NCI-H146 treated with DMSO at 0.1 percent for 48 hours (cell line): ENCODE results near the gene TNRC18.
A peak's percentile ranks its signal among the peaks of the same experiment; 100 is the strongest.
"Not testable (repeated sequence)": the region's sequence is repeated elsewhere in the genome, so short reads cannot be mapped to it uniquely, and the experiment has no call there.

Source experiments
- DNase-seq: peaks from one replicate; lab custom pipeline; 2025; ENCODE audit not compliant: unreplicated experiment; lab: John Stamatoyannopoulos, UW

The TNRC18 gene

DNA sequence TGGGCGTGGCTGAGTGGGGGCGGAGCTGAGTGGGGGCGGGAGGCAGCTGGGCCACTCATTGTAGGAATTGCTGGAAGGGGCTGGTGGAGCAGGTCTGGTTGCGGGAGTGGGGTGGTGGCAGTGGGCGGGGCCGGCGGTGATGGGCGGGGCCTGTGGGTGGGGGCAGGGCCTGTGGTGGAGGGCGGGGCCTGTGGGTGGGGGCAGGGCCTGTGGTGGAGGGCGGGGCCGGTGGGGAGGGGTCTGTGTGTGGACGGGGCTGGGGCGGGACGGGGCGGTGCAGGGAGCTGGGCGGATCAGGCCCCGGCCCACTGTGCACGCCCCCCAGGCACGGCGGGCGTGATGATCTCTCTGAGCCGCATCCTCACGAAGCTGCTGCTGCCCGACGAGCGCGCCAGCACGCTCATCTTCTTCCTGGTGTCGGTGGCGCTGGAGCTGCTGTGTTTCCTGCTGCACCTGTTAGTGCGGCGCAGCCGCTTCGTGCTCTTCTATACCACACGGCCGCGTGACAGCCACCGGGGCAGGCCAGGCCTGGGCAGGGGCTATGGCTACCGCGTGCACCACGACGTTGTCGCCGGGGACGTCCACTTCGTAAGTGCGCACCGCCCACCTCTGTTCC, 126.9 kb downstream of the TNRC18 start:
- DNase-seq: peak; percentile 18

DNA sequence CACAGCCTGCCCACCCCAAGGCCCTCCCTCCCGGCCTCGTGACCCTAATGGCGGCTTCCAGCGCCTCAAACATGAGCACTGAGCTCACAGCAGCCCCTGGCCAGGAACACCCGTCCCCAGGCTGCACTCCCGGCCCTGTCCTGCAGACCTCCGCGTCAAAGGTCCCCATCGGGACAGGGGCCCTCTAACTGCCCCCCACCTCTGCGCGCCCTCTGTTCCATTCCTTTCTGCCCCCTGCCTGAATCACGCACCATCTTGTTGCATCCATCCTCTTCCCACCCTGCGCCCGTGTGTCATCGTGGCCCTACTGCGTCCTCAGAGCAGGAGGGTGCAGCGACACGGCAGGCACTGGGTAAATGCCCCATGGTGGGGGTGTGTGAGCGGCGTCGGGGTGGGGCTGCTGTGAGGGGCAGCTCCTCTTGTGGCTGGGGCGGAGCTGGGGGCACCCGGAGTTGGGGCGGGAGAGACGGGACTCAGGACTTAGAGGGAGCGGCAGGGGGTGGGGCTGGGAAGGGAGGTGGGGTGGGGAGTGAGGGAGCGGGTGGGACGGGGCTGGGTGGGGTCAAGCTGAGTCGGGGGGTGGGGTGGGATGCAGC, 127.5 kb downstream of the TNRC18 start:
- DNase-seq: no peak

DNA sequence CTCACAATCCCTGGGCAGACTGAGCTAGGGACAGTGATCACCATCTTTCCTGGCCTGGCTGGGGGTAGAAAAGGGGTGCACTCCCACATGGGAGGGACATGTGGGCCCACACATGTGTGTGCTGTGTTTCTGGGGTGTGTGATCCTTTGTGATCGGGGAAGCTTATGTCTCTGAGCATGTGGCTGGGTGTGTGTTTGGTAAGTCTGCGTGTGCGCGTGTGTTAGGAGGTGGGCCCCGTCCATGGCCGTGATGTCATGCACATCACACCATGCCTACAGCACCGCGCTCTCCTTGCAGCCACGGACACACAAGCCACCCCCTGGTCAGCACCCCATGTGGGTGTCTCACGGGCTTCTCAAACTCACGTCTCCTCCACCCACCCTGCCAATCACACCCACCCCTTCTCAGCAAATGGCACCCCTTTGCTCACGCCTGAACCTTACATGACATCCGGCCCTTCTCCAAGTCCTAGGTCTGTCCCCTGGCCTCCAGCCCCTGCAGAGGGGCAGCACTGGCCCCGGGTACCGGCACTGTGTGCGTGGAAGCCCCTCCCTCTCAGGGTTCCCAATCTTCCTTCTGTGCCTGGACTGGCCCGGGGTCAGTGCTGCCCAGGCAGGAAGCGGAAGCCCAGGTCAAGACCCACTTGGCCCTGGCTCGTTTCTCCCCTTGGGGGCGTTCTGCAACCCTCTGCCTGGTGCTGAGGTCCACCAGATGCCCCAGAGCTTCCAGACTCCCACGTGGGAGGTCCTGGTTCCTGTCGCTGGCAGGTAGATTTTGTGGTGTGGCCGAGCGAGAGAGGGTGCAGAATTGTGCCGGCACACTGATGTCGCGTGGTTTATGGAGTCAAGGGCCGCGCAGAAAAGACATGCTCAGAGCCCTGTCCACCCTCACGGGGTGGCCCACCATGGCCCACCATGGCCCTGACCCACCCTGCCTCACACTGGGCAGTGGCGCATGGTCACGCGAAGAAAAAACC, 128.3 kb downstream of the TNRC18 start:
- no peak for DNase-seq

DNA sequence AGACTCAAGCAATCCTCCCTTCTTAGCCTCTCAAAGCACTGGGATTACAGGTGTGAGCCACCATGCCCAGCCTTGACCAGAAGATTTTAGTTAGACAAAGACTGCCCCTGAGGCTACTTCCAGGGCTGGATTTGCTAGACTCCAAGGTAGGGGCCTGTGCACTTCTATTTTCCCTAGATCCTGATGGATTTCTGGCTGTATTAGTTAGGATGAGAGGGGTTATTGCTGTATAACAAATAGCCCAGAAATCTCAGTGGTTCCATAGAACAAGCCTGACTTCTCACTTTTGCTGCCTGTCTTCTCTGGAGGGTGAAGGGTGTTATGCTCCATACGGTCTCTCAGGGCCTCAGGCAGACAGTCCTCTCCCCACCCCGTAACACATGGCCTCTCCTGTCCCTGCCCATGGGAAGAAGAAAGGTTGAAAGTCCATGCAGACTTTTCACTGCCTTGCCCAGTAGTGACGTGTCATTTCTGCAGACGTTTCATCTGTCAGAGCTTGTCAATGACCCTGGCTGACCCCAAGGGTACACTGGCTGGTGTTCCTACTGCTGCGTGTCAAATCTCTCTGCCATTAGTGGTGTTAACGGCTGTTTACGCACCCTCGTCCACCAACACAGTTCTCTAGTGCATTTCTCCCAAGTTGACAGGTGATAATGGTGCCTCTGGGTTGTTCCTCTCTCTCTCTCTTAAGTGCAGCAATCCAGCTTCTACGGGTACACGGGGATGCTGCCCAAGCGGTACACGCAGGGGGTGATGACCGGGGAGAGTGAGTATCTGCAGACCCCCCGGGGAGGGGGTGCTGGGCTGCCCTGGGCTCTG, 129.3 kb downstream of the TNRC18 start:
- DNase-seq: no peak

DNA sequence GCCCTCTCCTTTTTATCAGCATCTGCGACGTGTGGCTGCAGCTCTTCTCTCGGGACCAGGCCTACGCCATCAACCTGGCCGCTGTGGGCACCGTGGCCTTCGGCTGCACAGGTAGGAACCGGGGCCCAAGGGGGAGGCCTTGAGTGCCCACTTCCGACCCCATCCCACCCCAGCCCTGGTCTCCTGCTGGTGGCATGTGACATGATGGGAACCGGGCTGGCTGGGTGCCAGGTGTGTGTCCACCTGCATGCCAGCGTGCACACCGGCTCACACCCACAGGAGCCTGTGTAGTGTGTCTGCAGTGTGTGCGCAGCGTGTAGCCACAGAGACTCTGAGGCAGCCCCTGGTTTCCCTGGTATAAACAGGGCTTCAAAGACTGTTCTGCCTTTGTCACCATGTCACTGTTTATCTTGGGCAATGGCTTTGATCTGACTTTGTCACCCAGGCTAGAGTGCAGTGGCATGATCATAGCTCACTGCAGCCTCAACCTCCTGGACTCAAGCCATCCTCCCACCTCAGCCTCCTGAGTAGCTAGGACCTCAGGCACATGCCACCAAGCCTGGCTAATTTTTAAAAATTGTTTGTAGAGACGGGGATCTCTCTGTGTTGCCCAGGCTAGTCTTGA, 131.8 kb downstream of the TNRC18 start:
- not testable (repeated sequence) for DNase-seq

DNA sequence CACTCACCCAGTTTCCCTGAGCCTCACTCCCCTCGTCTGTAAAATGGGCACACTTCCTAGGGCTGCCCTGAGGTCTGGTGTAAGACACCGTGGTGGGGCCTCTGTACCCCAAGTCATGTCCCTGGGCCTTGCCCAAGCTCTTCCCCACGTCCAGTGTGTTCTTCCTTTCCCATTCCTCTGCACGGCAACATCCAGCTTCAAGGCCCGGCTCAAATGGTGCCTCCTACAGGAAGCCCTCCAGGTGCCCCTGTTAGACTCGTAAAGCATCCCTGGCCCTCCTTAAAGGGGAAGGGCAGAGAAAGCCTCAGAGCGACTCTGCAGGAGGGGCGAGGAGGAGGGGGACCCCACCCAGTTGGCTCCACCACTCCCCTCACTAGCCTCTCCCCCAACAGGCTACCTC, 132.3 kb downstream of the TNRC18 start:
- DNase-seq: no peak

DNA sequence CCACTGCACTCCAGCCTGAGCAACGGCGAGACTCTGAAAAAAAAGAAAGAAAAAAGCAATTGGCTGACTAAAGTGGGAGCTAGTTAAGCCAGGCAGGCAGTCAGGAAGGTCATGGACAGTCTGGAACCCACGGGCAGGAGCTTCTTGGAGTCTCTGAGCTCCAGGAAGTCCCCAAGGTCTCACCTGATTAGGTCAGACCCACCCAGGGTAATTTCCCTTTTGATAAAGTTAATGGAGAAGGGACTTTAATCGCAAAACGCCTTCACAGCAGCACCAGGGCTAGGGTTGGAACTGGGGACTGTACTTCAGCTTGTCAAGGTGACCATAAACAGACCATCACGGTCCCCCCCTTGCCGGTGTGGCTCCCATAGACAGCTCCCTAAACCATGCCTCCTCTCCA, 134.3 kb downstream of the TNRC18 start:
- no peak for DNase-seq

DNA sequence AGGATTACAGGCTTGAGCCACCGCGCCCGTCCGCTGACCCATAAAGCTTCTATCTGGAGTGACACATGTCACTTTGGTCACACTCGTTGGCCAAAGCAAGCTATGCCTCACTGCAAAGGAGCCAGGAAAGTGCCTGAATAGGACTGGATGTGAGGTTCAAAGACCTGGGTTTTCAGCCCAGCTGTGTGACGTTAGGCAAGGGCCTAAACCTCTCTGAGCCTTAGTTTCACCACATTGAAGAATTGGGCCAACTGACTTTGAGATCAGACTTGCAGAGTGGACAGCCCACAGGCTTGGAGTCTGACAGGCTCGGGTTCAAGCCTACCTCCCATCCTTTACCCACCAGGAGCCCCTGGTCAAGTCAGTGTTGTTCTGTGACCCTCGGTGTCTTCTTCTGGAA, 135.1 kb downstream of the TNRC18 start:
- DNase-seq: not testable (repeated sequence)

DNA sequence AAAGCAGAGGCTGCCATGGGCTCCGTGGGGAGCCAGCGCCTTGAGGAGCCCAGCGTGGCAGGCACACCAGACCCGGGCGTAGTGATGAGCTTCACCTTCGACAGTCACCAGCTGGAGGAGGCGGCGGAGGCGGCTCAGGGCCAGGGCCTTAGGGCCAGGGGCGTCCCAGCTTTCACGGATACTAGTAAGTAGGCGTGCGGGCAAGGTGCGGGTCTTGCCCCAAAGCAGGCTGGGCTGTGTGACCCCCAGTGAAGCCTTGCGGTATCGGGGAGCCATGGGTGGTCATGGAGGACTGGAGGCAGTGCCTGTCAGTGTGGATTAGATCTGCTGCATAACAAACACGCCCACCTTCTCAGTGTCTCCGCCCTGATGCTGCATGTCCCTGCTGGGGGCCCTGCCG, 135.8 kb downstream of the TNRC18 start:
- no peak for DNase-seq

DNA sequence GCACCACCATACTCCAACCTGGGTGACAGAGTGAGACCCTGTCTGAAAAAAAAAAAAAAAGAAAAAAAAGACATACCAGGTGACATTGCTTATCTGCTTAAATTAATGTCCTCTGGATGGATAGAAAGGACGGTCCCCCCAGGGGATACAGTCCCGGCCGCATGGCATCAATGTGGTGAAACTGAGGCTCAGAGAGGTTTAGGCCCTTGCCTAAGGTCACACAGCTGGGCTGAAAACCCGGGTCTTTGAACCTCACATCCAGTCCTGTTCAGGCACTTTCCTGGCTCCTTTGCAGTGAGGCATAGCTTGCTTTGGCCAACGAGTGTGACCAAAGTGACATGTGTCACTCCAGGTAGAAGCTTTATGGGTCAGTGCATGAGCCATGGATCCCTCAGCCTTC, 136.3 kb downstream of the TNRC18 start:
- DNase-seq: not testable (repeated sequence)

DNA sequence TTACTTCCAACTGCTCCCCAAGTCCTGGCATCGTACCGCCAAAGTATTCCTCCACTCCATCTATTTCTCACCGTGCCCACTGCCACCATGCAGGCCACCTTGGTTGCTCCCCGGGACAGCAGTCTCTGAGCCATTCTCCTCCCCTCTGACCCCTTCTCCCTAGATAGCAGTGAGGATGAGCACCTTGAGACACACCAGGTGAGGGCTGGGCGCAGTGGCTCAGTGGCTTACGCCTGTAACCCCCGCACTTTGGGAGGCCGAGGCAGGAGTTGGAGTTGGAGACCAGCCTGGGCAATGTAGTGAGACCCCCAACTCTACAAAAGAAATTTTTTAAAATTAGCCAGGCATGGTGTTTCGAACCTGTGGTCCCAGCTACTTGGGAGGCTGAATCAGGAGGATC, 136.7 kb downstream of the TNRC18 start:
- DNase-seq: no peak

DNA sequence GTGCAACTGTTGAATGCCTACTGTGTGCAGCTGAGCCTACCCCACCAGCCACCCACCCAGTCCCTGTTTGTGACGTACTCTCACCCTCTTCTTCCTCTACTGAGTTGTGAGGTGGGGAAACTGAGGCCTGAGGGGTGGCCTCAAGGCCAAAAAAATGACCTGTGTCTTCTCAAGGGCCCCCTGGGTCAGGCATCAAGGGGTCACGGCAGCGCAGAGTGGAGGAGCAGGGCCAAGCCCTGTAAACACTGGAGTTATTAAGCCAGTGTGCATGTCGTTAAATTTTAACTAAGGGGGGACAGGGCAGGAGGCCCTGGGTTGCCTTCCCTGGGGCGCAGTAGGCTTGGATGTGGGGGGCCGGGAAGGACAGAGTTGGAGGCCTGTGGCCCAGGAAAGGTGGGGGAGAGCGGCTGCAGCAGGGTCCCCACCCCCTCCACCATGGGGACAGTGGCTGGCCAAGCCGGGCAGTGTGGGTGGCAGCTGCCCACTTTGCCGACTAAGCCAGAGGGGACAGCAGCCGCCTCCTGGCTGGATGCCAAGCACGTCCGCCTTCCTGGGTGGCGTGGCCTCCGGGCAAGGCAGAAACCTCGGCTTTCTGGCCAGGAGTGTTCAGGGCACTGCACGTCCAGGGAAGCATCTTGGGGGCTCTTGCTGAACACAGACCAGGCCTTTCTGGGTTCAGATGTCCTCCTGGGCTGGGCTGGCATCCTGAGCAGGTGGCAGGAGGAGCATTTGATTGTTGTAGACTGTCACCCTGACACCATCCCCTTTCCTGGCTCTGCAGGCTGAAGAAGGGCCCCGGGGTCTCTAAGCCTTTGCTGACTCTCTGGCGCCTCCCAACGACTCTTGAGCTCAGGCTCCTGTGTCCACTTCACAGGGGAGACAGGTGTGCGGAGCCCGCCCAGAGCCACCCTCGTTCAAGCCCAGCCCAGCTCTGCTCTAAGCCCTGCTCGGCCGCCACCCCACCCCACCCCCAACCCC, 139.0 kb downstream of the TNRC18 start:
- DNase-seq: peak; percentile 55

DNA sequence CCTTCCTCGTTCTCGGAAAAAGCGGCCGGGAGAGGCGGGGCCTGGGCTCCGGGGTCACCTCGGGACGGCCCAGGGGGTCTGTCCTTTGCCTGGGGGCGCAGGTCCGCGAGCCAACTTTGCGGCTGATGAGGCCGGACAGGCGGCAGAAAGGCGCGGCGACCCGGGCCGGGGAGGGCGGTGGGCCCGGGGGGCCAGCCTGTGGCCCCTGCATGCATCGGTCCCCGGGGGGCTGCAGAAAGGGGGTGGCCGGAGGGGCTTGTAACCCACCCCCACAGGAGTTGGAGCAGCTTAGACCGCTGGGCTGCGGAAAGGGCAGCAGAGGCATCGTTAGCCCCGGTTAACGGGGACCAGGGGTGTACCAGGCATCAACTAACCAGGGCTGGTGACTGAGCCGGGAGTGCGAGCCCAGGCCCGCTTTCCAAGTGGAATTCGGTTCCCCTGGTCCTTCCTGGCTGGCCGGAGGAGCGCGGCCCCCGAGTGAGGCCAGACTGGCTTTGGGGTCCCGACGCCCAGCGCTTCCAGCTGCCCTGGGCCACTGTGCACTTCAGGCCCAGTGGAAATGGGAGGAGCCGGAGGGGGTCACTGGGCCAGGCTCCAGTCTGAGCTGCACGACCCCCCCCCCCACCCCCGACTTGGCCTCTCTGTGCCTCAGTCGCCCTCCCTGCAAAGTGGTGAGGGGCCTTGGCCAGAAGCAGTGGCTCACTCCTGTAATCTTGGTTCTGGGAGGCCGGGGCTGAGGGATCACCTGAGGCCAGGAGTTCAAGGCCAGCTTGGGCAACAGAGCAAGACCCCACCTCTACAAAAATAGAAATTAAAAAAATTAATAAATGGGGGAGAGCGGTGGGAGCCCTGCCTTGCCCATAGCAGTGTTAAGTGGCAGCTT, 140.0 kb downstream of the TNRC18 start:
- no peak for DNase-seq

DNA sequence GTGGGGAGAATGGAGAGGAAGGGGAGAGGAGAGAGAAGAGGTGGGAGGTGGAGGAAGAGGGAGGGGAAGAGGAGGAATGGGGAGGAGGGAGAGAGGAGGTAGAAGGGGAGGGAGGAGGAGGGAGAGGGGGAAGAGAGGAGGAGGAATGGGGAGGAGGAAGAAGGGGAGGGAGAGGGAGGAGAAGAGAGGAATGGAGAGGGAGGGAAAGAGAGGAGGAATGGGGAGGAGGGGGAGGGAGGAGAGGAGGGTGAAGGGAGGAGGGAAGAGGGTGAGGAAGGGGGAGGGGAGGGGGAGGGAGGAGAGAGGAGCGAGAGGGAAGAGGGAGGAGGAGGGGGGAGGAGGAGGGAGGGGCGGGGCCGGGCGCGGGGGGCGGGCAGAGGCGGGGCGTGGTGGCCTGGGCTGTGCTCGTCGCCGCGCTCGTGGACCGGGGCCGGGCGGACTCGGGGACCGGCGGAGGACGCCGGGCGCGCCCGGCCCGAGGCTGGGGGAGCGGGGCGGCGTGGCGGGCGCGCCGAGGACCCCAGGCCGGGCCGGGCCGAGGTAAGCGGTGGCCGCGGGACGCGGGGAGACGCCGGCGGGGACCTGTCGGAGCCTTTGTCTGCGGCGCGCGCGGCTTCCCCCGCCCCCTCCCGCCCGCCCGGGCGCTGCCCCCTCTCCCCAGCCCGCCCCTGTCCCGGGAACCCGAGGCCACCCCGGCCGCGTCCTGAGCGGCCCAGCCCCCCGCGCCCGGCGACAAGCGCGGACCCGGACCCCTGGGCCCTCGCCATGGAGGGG, 140.9 kb downstream of the TNRC18 start, which contains the start of gene SLC29A4:
SLC29A4 (plus strand) TSS at position 401 of the 774 bp plus-strand sequence. CDS start 4,874 bp downstream, outside the sequence.
- no peak for DNase-seq

DNA sequence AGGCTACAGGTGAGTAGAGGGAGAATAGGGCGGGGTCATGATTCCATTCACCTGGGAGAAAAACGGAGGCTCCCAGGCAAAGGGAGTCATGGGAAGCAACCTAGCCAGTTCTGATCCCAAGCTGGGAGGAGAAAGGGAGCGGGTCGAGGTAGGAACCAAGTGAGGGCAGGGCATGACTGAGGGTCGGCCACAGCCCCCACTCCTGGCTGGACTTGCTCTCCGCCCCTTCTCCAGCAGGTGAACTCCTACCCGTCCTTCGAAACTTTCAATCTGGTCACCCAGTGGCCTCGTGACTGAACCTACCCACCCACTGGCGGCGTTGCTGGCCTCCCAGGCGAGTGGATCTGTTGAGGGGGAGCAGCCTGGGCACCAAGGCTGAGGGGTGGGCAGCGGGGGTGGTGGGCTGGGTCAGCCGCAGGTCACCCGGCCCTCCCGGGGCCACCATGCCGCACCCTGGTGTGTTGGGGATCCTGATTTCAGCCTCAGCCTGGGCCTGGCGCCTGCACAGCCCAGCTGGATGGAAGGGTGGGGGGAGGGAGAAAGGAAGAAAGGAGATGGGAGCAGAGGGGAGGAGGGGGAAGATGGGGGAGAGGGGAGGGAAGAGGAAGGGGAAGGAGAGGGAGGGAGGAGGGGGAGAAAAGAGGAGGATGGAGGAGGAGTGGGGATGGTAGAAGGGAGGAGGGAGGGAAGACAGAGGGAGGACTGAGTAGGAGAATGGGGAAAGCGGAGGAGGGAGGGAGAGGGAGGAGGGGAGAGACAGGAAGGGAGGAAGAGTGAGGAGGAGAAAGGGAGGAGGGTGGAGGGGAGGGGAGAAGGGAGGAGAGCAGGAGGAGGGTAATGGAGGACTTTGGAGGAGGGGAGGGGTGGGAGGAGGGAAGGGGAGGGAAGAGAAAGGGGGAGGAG, 141.8 kb downstream of the TNRC18 start:
- not testable (repeated sequence) for DNase-seq

DNA sequence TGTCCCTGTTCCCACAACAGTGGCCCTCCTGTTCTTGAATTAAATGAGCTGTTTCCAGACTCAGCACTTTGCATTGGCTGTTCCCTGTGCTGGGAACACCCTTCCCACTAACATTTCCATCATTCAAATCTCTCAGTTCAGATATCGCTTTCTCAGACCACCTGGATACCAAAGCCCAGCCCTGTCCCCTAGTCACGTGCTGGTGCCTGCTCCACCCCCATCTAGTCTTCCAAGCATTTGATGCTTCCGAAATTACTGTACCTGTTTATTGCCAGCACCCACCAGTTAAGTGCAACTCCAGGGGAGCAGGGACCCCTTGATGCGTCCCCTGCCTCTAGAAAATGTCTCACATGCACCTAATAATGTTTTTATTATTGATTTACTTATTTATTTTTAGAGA, 143.9 kb downstream of the TNRC18 start:
- no peak for DNase-seq

DNA sequence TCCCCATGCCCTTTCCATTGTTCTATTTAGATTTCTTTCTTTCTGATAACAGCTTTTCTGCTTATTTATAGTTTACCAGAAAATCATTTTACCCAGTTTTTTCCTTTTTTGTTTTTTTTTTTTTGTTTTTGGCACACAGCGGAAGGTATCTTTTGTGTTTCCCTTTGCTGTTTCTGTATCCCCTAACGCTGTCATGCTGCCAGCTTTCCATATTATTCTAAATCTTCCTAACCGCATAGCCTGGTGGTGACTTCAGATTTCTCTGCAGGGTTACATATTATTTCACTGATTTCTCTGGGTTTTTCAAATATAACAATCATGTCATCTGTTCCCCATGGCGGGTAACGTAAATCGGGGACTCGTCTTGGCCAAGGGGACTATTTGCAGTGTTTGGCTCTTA, 144.9 kb downstream of the TNRC18 start:
- DNase-seq: no peak
